DOHH2 (cell line): ENCODE measurements around the gene HJV.
A peak's percentile ranks its signal among the peaks of the same experiment; 100 is the strongest.

ENCODE experiments used
- H3F3A ChIP-seq: fragments of 200-600 bp; sonication (generic), shearing (Covaris generic); 2 replicates; pipeline ENCODE4 v1.6.0; 2016; ENCODE audit warnings: antibody characterized with exemption, mild to moderate bottlenecking; ENCODE audit not compliant: control insufficient read depth, insufficient read depth
- H3K27ac ChIP-seq: fragments of 200-600 bp; sonication (generic); 2 replicates; pipeline ENCODE4 v1.5.1; 2014; ENCODE audit warnings: low read depth, mild to moderate bottlenecking, low read length, moderate library complexity
- H3K27me3 ChIP-seq: fragments of 200-600 bp; sonication (generic); 2 replicates; pipeline ENCODE4 v1.6.1; 2014; ENCODE audit warnings: mild to moderate bottlenecking, low read length, mixed read lengths; ENCODE audit not compliant: control insufficient read depth
- H3K36me3 ChIP-seq: fragments of 200-600 bp; sonication (generic); 2 replicates; pipeline ENCODE4 v1.6.1; 2014; ENCODE audit warnings: mild to moderate bottlenecking, low read length, moderate library complexity, mixed read lengths; ENCODE audit not compliant: control insufficient read depth
- H3K4me1 ChIP-seq: fragments of 200-600 bp; sonication (generic); 2 replicates; pipeline ENCODE4 v1.6.1; 2014; ENCODE audit warnings: mild to moderate bottlenecking, low read length, mixed read lengths; ENCODE audit not compliant: control insufficient read depth
- H3K4me2 ChIP-seq: fragments of 200-600 bp; sonication (generic); 2 replicates; pipeline ENCODE4 v1.6.0; 2014; ENCODE audit warnings: mild to moderate bottlenecking, low read length, moderate library complexity
- H3K4me3 ChIP-seq: fragments of 200-600 bp; sonication (generic); 2 replicates; pipeline ENCODE4 v1.5.1; 2014; ENCODE audit warnings: mild to moderate bottlenecking, low read length, mixed read lengths
- H3K79me2 ChIP-seq: fragments of 200-600 bp; sonication (generic); 2 replicates; pipeline ENCODE4 v1.6.1; 2014; ENCODE audit warnings: mild to moderate bottlenecking, low read length, mixed read lengths; ENCODE audit not compliant: control insufficient read depth
- H3K9me2 ChIP-seq: fragments of 200-600 bp; sonication (generic); replicated peaks from 2 replicates; pipeline ENCODE4 v1.6.1; 2014; ENCODE audit warnings: mild to moderate bottlenecking, low read length, mixed read lengths; ENCODE audit not compliant: control insufficient read depth
- H3K9me3 ChIP-seq: fragments of 200-600 bp; sonication (generic); 2 replicates; pipeline ENCODE4 v1.6.1; 2014; ENCODE audit warnings: antibody characterized with exemption, low read length, mixed read lengths; ENCODE audit not compliant: control insufficient read depth, insufficient read depth
- H4K20me1 ChIP-seq: fragments of 200-600 bp; sonication (generic); 2 replicates; pipeline ENCODE4 v1.6.0; 2014; ENCODE audit warnings: low read depth, mild to moderate bottlenecking, antibody characterized with exemption, low read length, moderate library complexity; ENCODE audit not compliant: control insufficient read depth, insufficient read depth
- CTCF ChIP-seq: fragments of 200-600 bp; sonication (generic); IDR thresholded peaks from one replicate; pipeline ENCODE4 v1.5.1; 2014; ENCODE audit warnings: antibody characterized with exemption, mild to moderate bottlenecking, low read depth, low read length; ENCODE audit not compliant: poor library complexity, severe bottlenecking
- EZH2phosphoT487 ChIP-seq: fragments of 200-600 bp; sonication (generic); IDR thresholded peaks from 2 replicates; pipeline ENCODE4 v1.6.1; 2017; ENCODE audit warnings: borderline replicate concordance, mild to moderate bottlenecking, antibody characterized with exemption, low read length, moderate library complexity, mixed read lengths

Gene HJV

GRCh38 chr1:145995148-145995881, 26.2 kb downstream of the HJV start:
- Histone ChIP-seq H3K27ac (peak overlapping the region; percentile 95), H3K4me2 (peak overlapping the region; percentile 79), H3K4me3 (peak overlapping the region; percentile 91), H4K20me1 (peaks cover 22% of the 10 kb centered on the region), H3F3A (peaks cover 66% of the 10 kb centered on the region), H3K79me2 (peaks cover 32% of the 10 kb centered on the region), H3K9me2 (no peaks in the 10 kb centered on the region), H3K9me3 (no peaks in the 10 kb centered on the region), H3K36me3 (peaks cover 43% of the 10 kb centered on the region), H3K4me1 (peaks cover 63% of the 10 kb centered on the region), H3K27me3 (no peaks in the 10 kb centered on the region)
- no peak for TF ChIP-seq CTCF
- TF ChIP-seq EZH2phosphoT487: no peak

DNA sequence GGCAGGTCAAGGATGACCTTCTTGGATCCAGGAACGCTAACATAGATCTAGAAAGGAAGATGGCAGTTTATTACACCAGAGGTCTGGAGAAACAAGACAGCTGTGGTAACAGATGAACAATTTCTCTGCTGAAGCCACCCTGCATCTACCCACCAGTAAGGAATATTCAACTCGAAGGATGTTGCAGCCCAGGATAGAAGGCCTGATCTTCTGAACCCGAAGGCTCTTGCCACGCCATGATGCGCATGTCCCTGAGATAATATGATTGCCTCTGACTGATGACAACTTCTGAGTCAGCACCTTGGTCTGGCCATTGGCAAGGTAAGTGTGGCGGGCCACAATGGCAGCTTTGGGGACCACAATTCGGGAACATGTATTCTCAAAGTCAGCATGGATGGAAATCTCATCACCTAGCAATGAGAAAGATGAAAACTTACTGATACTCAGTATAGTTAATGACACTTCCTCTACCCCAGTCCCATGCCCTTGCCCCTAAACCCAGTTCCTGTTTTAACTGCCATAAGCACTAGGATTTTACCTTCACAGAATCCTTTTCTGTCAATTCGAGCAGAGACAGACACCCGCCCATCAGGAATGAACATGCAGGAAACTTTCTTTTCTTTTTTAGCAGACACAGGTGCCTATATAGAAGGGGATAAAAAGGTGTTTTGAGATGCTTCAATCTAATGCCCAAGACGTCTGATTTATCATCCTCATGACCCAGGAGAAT, 27.0 kb downstream of the HJV start:
- Histone ChIP-seq H3K4me1 (peaks cover 56% of the 10 kb centered on the region), H3K27ac (peak overlapping the region; percentile 95; the same call in 1 of the 2 replicates), H4K20me1 (peaks cover 22% of the 10 kb centered on the region), H3K9me2 (no peaks in the 10 kb centered on the region), H3K4me3 (peak overlapping the region; percentile 91), H3K9me3 (no peaks in the 10 kb centered on the region), H3K27me3 (no peaks in the 10 kb centered on the region), H3F3A (peaks cover 67% of the 10 kb centered on the region), H3K4me2 (peak overlapping the region; percentile 79), H3K36me3 (peaks cover 43% of the 10 kb centered on the region), H3K79me2 (peaks cover 32% of the 10 kb centered on the region)
- TF ChIP-seq EZH2phosphoT487 (no peak), CTCF (no peak)

GRCh38 chr1:145993618-145994390, 27.7 kb downstream of the HJV start:
- no peak for TF ChIP-seq EZH2phosphoT487
- TF ChIP-seq CTCF: no peak
- Histone ChIP-seq H3K27ac (no peak overlapping the region), H3K4me3 (peak overlapping the region; percentile 91), H3K4me1 (peaks cover 51% of the 10 kb centered on the region), H3K9me2 (no peaks in the 10 kb centered on the region), H3K27me3 (no peaks in the 10 kb centered on the region), H3K4me2 (peak overlapping the region; percentile 79), H4K20me1 (peaks cover 22% of the 10 kb centered on the region), H3K36me3 (peaks cover 43% of the 10 kb centered on the region), H3K9me3 (no peaks in the 10 kb centered on the region), H3K79me2 (peaks cover 32% of the 10 kb centered on the region), H3F3A (peaks cover 67% of the 10 kb centered on the region)
